ENCODE data around the gene LDB3. TPM values are rescaled to one million over a fixed set of nuclear protein-coding genes. Genes with fewer than 3 reads are reported as not detected.

Gene LDB3
- total and polyA plus RNA-seq, 3 donors from 2014 or later, result 2.7 to 20.3 (median 3.6) TPM

GRCh38 chr10:86693721-86694369 lies 25.5 kb downstream of the LDB3 start:
- 27 to 33% methylated on average over 10 of the region's 10 CpGs for WGBS, 2 donors
- no peak overlapping the region for H3K4me3 ChIP-seq
- H3K4me1 ChIP-seq, result peaks cover 8% of the 10 kb centered on the region
- TF ChIP-seq POLR2A (IDR thresholded peaks at IDR 0.05), result no peak
- TF ChIP-seq CTCF (IDR thresholded peaks at IDR 0.05), result peak; percentile 62 to 70 (median 68)
- no peaks in the 10 kb centered on the region for H3K9me3 ChIP-seq
- H3K27me3 ChIP-seq, result no peaks in the 10 kb centered on the region
- peak; percentile 83 for DNase-seq
- H3K36me3 ChIP-seq (ENCODE audit: low read depth, missing control alignments), result no peaks in the 10 kb centered on the region
- H3K27ac ChIP-seq, result peak overlapping the region in 1 of 2 donors; percentile 48
- intact Hi-C loops (cut with DNase I; ENCODE audit: low total_unique reads), result loop anchor here (10.0 kb wide), 1 partner anchor 211 kb away; no protein-coding TSS in a partner anchor

GRCh38 chr10:86698207-86698940 lies 30.1 kb downstream of the LDB3 start:
- intact Hi-C loops (cut with DNase I; ENCODE audit: low total_unique reads), result loop anchor here (10.0 kb wide), 1 partner anchor 206 kb away; no protein-coding TSS in a partner anchor
- no peak overlapping the region for H3K4me3 ChIP-seq
- H3K9me3 ChIP-seq, result no peaks in the 10 kb centered on the region
- no peaks in the 10 kb centered on the region for H3K36me3 ChIP-seq (ENCODE audit: low read depth, missing control alignments)
- H3K27ac ChIP-seq, result no peak overlapping the region
- no peaks in the 10 kb centered on the region for H3K4me1 ChIP-seq
- no peak for DNase-seq
- 77 to 91% methylated on average over 7 to 9 of the region's 9 CpGs for WGBS, 2 donors
- TF ChIP-seq POLR2A (IDR thresholded peaks at IDR 0.05), result no peak
- no peak for TF ChIP-seq CTCF (IDR thresholded peaks at IDR 0.05)
- H3K27me3 ChIP-seq, result no peaks in the 10 kb centered on the region

- H3K27ac ChIP-seq, result no peak overlapping the region
- no peaks in the 10 kb centered on the region for H3K4me1 ChIP-seq
- H3K36me3 ChIP-seq (ENCODE audit: low read depth, missing control alignments), result no peaks in the 10 kb centered on the region
- DNase-seq, result no peak
- H3K9me3 ChIP-seq, result no peaks in the 10 kb centered on the region
- intact Hi-C loops (cut with DNase I; ENCODE audit: low total_unique reads), result loop anchor here (10.0 kb wide), 1 partner anchor 206 kb away; no protein-coding TSS in a partner anchor
- no peak for TF ChIP-seq CTCF (IDR thresholded peaks at IDR 0.05)
- TF ChIP-seq POLR2A (IDR thresholded peaks at IDR 0.05), result no peak
- no peaks in the 10 kb centered on the region for H3K27me3 ChIP-seq
- WGBS, 2 donors, result 91 to 93% methylated on average over 7 of the region's 7 CpGs
- H3K4me3 ChIP-seq, result no peak overlapping the region
These were observed 30.8 kb downstream of the LDB3 start for GRCh38 chr10:86699125-86699524.

- TF ChIP-seq CTCF (IDR thresholded peaks at IDR 0.05) (no peak), POLR2A (IDR thresholded peaks at IDR 0.05) (no peak)
- Histone ChIP-seq H3K36me3 (ENCODE audit: low read depth, missing control alignments) (no peaks in the 10 kb centered on the region), H3K27ac (no peak overlapping the region), H3K4me1 (no peaks in the 10 kb centered on the region), H3K9me3 (no peaks in the 10 kb centered on the region), H3K4me3 (no peak overlapping the region), H3K27me3 (no peaks in the 10 kb centered on the region)
- WGBS, 2 donors, result 100% methylated on average over 8 of the region's 8 CpGs
- intact Hi-C loops (cut with DNase I; ENCODE audit: low total_unique reads), result loop anchor here (10.0 kb wide), 1 partner anchor 205 kb away; no protein-coding TSS in a partner anchor
- no peak for DNase-seq
These were observed 31.2 kb downstream of the LDB3 start for GRCh38 chr10:86699541-86699940.
